HG03025 (cell line): ENCODE data around the gene KHK.

Source experiments
- ATAC-seq: cut with Tn5 transposase; IDR thresholded peaks from one replicate; pipeline ENCODE4 v1.9.1; 2021; ENCODE audit warnings: mild to moderate bottlenecking, moderate library complexity; ENCODE audit not compliant: unreplicated experiment, low FRiP score

The KHK gene

DNA sequence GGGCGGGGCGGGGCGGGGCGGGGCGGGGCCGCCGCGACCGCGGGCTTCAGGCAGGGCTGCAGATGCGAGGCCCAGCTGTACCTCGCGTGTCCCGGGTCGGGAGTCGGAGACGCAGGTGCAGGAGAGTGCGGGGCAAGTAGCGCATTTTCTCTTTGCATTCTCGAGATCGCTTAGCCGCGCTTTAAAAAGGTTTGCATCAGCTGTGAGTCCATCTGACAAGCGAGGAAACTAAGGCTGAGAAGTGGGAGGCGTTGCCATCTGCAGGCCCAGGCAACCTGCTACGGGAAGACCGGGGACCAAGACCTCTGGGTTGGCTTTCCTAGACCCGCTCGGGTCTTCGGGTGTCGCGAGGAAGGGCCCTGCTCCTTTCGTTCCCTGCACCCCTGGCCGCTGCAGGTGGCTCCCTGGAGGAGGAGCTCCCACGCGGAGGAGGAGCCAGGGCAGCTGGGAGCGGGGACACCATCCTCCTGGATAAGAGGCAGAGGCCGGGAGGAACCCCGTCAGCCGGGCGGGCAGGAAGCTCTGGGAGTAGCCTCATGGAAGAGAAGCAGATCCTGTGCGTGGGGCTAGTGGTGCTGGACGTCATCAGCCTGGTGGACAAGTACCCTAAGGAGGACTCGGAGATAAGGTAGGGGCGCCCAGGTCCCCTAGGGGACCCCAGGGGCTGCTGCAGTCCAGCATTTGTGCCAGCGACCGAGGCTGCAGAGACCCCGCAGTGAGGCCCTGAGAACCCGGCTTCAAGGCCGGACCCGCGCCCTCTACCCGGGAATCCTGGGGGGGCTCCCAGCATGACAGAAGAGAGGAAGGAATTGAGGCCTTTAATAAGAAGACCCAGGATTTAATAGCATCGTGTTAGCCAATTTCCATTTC, at the start of gene KHK:
KHK (plus strand) TSS at position 49 of the 870 bp plus-strand sequence; CDS start at position 537, 488 bp downstream.
- ATAC-seq: no peak

DNA sequence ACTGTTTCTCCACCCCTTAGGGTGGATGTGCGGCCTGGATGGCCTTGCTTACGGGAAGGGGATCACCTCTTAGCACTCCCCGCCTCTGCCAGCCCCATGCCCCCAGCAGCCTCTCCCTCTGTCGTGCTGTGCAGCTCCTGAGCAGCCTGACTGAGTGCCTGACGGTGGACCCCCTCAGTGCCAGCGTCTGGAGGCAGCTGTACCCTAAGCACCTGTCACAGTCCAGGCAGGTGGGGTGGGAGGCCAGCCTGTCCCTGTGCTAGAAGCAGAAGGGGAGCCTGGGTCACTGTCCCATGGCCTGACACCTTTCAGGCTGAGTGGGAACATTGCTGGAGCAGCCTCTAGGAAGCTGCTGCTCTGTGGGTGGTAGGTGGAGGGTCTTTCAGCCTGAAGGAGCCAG, 48.6 kb upstream of the KHK start:
- no peak for ATAC-seq

DNA sequence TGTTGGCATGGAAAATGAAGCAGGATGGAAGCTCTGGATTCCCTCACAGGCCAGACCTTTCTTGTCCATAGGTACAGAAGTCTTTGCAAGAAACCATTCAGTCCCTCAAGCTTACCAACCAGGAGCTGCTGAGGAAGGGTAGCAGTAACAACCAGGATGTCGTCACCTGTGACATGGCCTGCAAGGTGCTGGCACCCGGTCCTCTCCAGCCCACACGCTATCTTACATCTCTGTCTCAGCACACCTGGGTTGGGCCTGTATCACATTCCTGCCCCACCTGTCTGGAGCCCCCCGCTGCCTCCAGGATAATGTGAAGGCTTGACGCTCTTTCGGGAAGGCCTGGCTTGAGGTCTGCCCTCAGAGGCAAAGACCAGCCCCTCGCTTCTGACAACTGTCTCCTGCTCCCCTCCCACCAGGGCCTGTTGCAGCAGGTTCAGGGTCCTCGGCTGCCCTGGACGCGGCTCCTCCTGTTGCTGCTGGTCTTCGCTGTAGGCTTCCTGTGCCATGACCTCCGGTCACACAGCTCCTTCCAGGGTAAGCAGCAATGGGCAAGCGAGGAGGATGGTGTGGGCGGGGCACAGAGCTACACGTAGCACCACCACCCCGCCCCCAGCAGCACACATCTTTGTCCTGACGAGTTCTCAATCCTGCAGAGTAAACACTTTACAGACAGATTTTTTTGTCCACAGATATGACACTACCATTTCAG, 47.8 kb upstream of the KHK start:
- no peak for ATAC-seq

DNA sequence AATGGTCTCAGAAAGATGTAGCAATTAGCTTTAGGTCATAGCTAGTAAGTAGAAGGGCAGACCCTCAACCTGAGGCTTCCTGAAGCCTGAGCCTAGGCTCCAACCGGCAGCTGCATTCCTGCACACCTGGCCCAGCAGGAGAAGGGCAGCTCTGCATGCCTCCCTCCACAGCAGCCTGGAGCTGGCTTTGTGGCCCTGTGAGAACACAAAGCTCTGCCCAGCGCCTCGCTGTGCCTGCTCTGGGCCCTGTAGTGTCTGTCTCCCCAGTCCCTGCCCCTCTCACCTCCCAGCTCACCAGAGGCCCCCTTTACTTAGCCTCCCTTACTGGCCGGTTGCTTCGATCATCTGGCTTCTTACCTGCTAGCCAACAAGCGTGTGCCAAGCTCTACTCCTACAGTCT, 47.1 kb upstream of the KHK start:
- no peak for ATAC-seq

DNA sequence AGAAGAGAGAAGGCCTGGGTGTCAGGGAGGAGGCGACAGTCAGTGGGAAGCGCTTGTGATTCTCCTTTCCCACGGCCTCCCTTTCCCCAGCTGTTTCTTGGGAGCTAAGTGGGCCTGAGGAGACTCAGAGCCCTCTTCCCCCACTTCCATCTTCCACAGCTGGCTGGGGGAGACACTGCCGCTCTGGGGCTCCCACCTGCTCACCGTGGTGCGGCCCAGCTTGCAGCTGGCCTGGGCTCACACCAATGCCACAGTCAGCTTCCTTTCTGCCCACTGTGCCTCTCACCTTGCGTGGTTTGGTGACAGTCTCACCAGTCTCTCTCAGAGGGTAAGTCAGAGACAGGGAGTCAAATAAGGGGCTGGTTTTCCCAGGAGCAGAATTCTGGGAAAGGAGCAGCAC, 46.7 kb upstream of the KHK start:
- ATAC-seq: no peak

DNA sequence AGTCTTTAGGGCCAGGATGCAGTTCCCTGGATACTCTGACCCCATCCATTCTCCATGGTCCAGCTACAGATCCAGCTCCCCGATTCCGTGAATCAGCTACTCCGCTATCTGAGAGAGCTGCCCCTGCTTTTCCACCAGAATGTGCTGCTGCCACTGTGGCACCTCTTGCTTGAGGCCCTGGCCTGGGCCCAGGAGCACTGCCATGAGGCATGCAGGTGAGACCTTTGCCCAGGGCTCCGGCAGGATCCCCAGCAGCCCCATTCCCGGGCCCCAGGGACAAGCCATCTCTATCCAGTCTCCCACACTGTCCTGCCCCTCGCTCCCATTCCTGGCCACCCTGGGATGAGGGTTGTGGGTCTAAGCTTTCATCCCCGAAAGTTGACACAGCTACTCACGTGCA, 46.3 kb upstream of the KHK start:
- ATAC-seq: no peak

DNA sequence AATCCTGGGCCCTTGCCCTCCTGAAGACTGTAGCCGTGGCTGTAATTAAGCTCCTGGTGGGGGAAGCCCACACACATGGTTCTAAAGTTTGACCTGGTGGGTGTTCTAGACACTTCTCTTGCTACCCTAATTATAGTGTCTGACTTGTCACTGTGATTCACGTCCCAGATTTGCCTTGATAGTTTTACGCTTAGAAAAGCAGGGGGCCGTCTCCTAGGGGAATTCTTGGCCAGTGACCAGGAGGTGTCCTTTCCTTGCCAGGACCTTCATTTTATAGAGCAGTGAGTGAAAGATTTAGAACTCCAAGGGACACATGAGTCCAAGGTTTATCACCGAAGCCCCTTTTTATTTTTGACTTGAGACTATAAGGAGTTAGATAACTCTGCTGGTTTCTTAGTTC, 44.8 kb upstream of the KHK start:
- no peak for ATAC-seq

DNA sequence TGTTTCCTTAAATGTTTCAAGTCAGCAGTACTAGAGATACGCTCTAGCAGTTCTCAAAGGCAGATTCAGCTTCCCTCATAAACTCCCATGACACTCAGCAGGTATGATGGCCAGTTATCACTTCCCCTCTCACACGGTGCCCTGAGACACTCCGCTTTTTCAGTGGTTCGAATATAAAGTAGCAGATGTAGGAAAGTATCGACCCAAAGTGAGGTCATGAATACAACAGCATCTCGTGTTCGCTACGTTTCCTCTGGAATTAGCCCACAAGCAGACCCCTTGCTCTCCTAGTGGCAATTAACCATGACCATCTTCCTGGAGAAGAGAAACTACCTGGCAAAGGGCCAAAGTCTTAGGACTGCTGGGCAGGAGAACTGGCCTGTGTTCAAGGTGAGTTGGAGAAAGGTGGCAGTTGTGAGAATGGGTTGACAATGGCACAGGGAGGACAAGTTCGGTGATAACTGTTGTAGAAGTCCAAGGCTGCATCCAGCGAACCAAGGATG, 44.4 kb upstream of the KHK start:
- ATAC-seq: no peak

DNA sequence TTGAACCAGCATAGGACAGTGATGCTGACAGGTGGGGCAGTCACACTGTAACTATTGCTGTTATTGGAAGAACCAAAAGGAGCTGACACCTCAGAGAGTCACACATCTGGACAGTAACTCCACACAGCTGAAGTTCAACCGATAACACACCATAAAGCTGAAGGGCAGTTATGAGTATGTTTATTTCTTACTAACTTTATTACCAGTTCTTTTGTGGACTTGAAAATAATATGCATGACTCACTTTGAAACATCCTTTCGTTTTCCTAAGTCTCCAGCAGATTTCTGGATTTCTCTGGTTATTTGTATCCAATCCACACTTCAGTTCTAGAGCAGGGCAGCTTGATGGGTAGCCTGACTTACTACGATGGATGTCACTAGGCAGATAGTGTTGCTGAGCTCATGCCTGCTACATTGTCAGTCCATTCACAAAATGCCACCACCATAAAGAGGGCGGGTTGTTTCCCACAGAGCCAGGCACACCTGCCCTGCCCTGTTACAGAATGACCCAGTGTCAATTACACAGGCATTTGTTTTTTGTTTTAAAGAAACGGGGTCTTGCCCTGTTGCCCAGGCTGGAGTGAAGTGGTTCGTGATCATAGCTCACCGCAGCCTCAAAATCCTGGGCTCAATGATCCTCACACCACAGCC, 43.5 kb upstream of the KHK start:
- ATAC-seq: no peak

DNA sequence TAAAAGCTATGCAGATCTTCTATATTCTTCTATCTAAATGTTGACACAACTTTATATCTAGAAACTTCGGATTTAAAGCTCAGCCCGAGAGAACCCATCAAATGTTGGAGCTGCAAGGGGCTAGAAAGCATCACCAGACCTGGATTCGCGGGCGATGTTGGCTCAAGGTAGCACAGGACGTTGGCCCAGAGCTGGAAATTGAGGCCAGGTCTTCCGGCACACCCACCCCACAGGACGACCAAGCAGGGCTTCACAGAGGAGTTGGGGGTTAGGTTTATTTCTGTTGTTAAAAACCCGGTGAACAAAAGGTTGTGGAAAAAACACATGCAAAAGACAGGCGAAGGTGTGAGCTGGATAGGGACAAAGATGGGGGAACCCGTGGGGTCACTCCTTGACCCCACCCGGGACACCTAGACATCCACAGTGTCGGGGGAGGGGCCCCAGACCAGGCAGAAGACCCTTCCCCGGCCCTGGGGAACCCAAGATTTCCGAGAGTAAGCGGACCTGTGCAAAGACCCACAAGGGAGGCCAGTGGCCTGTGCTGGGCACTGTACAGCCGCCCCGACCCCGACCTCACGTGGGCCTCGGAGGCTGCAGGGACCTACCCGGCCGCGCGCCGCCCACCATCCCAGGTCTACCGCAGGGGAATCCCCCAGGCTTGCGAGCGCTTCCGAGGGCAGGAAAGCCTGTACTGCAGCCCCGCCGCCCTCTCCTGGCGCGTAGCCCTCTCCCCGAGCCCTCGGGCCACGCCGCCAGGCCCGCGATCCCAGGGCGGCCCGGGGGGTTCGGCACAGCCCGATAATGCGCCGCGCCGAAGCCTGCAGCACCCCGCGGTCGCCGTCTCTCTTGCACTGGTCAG, 36.9 kb upstream of the KHK start:
- peak; percentile 10 for ATAC-seq

DNA sequence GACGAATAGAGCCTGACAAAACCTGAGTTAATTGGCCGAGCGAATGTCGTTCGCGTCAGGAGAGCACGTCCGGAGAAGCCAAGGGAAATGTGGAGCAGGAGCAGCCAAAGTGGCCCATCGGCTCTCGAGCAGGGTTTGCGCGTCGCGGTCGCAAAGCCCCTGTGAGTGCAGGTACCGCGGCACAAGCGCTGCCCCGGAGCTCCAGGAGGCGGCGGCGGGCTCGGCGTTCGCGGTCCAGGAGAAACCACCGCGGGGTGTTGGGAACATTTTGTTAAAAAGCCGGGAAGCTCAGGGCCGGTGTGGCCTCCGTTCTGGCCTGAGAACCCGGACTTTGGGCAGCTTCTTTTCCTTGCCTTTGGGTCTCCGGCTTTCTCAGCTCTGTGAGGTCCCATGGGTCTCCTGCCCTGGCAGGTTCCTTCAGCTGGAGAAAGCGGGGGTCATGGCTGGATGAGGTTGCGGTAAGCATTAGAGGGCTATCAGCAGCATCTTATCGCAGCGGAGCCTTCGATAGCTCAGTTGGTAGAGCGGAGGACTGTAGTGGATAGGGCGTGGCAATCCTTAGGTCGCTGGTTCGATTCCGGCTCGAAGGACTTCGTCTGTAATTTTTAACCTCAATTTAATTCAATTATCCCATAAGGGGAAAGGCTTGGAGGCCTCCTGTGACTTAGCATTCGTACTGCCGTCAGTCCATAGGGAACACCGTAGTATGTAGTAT, 36.1 kb upstream of the KHK start:
- ATAC-seq: peak; percentile 40

DNA sequence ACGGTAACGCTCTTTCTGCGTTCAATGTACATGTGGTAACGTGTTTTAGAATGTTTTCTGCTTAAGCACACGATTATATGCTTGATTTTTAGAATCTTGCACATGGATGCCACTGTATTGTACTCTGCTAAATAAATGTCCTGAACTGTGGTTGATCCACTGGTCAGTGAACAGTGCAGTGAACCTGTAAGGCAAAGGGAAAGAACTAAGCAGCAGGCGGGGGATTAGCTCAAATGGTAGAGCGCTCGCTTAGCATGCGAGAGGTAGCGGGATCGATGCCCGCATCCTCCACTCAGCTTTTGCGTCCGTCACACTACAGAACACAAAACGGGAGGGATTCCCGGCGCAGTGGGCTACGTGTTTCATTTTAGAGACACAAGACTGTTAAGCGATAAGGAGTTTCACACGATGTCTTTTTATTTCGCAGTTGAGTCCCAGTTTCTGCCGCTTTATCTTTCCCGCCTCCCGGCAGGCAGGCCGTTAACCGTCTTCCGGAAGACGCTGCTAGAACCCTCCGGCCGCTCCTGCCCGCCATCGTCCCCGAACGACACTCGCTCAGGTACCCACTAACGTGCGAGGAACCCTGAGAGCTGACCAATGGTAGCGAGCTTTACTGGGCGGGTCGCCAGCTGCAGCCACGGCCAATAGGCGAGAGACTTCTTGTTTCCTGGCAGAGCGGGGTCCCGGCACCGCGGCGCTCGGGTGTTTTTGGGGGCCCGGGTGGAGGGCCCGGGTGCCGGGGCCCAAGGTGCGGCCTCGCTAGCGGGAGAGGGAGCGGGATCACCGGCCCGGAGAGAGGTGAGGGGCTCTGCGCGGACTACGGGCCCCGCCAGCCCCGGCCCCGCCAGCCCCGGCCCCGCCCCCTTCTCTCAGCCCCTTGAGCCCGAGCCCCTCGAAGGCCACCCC, 35.3 kb upstream of the KHK start, which contains the start of gene AGBL5:
AGBL5 (plus strand) TSS at position 673 of the 906 bp plus-strand sequence. CDS start 1,291 bp downstream, outside the sequence.
- peak; percentile 60 for ATAC-seq

DNA sequence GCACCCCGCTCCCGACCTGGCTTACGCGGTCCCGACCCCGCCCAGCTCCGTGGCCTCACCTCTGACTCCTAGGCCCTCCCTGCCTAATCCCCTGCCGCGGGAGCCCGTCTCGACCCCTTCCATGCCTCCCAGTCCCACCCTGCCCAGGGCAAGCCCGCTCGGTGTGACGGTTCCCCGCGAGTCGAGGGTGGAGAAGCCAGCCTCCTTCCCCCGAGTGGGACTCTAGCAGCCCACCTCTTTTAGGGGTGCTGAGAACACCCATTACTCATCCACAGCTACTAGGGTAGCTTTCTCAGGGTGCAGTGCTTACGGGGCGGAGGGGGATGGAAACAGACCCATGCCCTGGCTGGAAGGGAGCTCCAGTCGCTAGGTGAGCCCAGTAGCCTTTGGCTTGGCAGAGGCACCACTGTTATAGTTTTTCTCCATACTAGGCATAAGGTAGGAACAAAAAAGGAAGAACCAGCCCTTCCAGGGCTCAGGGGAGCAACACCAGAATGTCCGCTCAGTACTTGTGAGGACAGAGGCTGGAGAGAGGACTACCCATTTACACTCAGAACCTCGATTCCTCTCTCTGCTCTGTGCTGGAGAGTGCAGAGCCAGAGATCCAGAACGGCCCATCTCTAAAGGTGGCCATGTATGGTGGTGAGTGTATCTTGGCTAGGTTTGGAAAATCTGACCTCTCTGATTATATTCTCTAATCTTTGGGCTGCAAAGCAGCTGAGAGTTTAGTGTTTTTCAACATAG, 34.5 kb upstream of the KHK start:
- ATAC-seq: no peak

DNA sequence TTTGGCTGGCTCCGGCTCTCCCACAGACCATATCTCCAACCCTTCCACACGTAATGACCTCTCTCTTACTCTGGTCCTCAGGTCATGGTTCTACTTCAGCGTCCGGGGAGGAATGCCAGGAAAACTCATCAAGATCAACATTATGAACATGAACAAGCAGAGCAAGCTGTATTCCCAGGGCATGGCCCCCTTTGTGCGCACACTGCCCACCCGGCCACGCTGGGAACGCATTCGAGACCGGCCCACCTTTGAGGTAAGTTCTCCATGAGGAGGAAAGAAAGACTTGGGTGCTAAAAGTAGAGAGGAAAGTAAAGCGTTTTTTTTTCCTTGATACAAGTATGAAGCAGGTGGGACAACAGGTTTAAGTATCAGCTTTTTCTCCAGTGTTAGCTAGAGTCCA, 33.3 kb upstream of the KHK start:
- no peak for ATAC-seq

DNA sequence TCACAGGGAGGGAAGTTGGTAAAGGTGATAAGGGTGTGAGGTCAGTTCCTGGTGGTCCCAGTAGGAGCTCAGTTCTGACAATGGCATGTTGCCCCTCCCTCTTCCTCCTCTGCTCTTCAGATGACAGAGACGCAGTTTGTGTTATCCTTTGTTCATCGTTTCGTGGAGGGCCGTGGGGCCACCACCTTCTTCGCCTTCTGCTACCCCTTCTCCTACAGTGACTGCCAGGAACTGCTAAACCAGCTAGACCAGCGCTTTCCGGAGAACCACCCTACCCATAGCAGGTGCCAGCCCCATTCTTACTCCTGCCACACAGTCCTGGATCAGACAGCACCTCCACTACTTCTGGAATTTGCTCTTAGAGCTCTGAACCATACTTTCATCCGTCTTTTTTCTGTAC, 32.8 kb upstream of the KHK start:
- no peak for ATAC-seq

DNA sequence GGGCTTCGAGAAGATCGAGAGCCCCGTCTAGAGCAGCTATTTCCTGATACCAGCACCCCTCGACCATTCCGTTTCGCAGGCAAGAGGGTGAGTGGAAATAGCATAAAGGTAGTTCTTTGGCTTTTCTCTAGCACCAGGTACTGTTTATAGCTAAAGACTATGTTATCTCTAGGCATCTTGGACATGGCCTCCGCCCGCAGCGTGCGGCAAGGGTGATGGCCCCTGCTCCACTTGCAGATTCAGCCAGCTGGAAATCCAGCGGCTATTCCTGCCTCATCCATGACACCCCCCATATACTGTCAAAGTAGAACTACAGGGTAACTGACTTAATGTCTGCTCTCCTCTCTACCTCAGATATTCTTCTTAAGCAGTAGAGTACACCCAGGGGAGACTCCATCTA, 31.9 kb upstream of the KHK start:
- no peak for ATAC-seq

DNA sequence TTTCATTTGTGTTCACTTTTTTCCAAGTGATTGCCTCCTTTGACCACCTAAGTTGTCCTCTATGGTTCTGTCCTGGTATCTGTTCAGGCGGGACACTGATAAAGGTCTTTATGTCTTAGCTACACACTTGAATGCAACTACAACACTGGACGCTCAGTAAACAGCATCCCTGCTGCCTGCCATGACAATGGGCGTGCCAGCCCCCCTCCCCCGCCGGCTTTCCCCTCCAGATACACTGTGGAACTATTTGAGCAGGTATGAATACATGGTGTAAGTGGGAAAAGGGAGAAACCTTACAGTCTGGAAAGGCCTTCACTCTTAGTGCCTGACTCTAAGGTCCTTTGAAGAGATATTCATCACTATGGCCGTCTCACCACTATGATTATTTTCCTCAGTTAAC, 29.4 kb upstream of the KHK start:
- no peak for ATAC-seq

DNA sequence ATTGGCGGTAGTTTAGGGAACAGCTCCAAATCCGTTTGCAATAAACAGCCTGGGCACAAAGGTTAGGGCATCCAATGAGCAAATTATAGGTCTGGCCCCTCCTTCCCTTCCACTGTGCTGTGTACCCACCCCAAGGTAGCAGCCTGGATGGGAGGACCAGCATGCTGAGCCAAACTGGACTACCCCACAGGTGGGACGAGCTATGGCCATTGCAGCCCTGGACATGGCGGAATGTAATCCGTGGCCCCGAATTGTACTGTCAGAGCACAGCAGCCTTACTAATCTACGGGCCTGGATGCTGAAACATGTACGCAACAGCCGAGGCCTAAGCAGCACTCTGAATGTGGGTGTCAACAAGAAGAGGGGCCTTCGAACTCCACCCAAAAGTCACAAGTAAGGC, 28.4 kb upstream of the KHK start:
- ATAC-seq: no peak
